Cardiac fibroblast (primary cell): Measurements from ENCODE around the gene PHACTR1.

ENCODE experiments used
- DNase-seq, 2 donors: peaks; one replicate each; pipeline versions ENCODE4 v3.0.0 to v3.0.0-alpha.2; 2010; ENCODE audit warnings: low read depth in 2 of 2
- H3K4me3 ChIP-seq, 2 donors: replicated peaks in 1 of 2; 1 replicate in 1 of 2; 2 replicates in 1 of 2; pipeline ENCODE4 v1.5.1; 2011; ENCODE audit warnings: low read depth in 2 of 2, low read length in 2 of 2, mild to moderate bottlenecking in 2 of 2, moderate library complexity in 1 of 2
- TF ChIP-seq, protein P1 (sequence below): IDR thresholded peaks from one replicate; pipeline ENCODE4 v1.5.1; 2011; ENCODE audit warnings: low read depth, mild to moderate bottlenecking, low read length, inconsistent platforms

The PHACTR1 gene

DNA sequence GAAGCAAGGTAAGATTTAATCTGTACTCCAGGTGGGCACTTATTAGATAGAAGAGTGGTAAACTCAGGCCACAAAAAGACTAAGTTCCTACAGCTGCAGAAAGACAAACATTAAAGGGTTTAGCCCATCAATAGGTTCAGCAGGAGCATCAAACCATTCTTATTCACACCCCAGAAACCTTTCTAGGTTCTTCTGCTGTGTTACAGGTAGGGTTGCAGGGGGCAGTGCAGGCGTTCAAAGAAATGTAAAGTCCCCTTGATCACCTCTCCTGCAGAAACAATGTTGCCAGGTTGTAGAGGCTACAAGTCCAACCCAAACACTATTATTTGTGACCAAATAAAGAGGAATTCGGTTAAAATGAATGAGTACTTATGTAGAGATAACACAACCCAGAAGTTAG lies 31.8 kb downstream of the PHACTR1 start:
- no peak for DNase-seq
- TF ChIP-seq, protein P1, sequence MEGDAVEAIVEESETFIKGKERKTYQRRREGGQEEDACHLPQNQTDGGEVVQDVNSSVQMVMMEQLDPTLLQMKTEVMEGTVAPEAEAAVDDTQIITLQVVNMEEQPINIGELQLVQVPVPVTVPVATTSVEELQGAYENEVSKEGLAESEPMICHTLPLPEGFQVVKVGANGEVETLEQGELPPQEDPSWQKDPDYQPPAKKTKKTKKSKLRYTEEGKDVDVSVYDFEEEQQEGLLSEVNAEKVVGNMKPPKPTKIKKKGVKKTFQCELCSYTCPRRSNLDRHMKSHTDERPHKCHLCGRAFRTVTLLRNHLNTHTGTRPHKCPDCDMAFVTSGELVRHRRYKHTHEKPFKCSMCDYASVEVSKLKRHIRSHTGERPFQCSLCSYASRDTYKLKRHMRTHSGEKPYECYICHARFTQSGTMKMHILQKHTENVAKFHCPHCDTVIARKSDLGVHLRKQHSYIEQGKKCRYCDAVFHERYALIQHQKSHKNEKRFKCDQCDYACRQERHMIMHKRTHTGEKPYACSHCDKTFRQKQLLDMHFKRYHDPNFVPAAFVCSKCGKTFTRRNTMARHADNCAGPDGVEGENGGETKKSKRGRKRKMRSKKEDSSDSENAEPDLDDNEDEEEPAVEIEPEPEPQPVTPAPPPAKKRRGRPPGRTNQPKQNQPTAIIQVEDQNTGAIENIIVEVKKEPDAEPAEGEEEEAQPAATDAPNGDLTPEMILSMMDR: no peak
- no peak overlapping the region for H3K4me3 ChIP-seq

DNA sequence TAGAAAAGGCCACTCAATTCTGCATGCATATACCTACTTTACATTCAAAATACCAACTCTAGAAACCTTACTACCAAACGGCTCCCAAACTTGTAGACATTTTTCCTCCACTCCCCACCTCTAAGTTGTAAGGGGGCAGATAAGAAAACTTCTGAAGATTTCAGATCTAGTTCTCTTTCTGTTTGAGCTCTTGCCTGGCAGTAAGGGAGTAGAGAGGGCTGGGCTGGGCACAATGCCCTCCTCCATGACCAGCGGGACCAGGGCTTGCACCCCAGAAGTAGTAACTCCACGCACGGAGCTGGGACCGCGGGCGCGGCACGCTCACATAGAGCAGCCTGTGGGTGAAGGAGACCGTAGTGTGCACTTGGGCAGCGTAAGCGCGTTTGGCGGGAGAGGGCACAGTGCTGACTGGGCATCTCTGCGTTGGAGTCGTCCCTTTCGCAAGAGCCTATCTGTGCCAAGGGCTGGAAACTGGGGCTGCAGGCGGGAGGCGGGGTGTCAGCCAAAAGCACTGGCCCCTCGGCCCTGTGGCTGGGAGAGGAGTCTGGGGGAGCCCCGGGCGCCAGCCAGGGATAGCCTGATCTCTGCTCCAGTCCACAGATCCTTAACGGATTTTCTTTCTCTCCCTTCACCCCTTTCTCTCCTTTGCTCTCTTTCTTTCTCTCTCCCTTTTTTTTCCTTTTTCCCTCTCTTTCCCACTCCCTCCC lies 32.4 kb downstream of the PHACTR1 start:
- TF ChIP-seq, protein P1: no peak
- DNase-seq: peak in 1 of 2 donors; percentile 1
- no peak overlapping the region for H3K4me3 ChIP-seq

DNA sequence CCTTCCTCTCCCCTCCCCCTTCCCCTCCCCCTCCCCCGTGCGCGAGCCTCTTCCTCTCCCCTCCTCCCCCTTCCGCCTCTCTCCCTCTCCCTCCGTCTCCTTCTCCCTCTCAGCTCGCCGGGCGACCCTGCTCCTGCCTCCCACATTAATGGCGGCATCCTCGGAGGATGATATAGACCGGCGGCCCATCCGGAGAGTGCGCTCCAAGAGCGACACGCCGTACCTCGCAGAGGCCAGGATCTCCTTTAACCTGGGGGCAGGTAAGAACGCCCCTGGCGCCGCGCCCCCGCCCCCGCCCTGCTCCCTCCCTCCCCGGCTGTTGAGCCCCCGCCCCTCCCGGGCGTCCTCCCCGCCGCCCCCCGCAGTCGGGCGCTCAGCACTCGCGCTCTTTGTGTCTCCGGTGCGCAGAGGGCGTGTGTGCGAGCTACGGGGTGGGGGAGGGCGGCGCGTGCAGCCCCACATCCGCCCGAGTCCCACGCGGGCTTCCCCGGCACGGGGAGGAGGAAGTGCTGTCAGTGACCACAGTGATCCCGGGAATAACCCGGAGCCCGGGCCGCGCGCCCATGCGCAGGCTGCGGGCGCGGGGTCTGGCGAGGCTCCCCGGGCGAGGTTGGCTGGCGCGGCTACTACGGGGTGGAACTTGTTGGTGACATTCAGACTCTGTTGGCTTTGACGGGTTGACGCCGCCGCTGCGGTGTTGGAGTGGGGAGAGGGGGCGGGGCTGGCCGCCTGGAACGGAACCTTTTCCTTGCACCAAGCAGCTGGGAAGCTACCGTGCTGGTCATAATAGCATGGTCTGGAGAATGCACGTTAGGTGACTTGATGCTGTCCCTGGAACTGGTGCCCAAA lies 33.2 kb downstream of the PHACTR1 start:
- no peak overlapping the region for H3K4me3 ChIP-seq

DNA sequence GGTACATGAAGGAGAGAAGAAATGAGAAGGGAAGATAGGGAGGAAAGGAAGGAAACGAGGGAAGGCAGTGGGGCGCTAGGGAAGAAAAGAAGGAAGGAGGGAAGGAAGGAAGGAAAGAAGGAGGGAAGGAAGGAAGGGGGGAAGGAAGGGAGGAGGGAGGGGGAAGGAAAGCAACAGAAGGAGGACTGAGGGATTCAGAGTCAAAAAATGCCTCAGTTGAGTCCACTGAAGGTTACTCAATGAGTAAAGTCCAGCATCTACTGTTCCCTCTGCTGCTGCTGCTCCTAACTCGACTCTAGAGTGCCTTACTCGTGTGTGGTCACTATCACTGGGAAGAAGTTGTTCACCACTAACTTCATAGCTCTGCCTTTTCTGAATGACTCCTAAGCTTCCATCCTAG lies 33.8 kb downstream of the PHACTR1 start:
- no peak for DNase-seq
- TF ChIP-seq, protein P1: no peak
- no peak overlapping the region for H3K4me3 ChIP-seq

More for the DNA sequence above, 33.2 kb downstream of the PHACTR1 start:
- DNase-seq: no peak
- TF ChIP-seq, protein P1: no peak

DNA sequence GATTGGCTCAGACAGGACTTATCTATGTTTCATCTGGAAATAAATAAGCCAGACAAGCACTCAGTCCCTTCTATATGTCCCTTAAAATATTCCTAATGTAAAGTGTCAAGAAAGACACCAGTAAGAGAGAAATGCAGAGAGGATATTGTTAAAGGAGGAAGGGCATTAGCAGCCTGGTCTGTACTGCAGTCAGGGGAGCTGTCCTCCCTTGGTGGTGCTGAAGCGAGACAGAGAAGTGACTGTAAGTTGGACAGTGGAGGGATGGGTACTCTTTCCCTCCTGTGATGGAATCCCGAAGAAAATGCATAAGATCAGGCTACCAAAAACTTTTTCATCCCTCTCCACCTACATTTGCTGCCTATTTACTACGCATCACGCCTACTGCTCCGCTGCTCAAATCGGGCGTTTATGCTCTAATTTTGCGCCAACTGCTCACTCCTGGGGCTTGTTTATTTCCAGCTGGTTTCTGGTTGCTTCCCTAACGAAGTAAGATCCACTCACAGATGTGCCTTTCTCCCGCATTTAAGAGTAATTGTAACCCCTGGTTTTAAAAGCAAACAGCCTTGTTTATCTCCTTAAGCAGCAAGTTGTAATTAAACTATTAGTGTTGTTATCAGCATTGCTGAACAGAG lies 35.2 kb downstream of the PHACTR1 start:
- TF ChIP-seq, protein P1: no peak
- peak; percentile 58 to 65 for DNase-seq
- no peak overlapping the region for H3K4me3 ChIP-seq

DNA sequence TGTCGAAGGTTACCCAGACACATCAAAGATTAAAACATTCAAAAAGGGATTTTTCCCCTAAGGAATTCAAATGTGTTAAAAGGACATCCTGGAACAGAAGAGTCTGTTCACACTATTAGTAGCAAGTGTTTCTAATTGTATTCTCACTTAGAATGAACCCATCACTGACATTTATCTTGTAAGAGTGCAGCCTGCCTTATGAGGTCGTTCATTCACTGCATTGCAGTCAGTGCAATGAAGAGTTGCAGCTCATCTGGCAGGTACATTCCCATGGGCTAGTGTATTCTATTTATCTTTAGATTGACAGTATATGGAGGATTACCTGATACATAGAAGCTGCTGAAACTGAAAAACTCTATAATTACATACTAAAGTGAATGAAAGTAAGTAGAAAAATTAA lies 36.5 kb downstream of the PHACTR1 start:
- TF ChIP-seq, protein P1: no peak
- DNase-seq: no peak
- no peak overlapping the region for H3K4me3 ChIP-seq
